Measurements from ENCODE around the gene LILRB2.
"Not testable (repeated sequence)": the region's sequence is repeated elsewhere in the genome, so short reads cannot be mapped to it uniquely, and the experiment has no call there.

Gene LILRB2

GRCh38 chr19:54302257-54302656, 21.3 kb upstream of the LILRB2 start:
- no peak for DNase-seq

DNA sequence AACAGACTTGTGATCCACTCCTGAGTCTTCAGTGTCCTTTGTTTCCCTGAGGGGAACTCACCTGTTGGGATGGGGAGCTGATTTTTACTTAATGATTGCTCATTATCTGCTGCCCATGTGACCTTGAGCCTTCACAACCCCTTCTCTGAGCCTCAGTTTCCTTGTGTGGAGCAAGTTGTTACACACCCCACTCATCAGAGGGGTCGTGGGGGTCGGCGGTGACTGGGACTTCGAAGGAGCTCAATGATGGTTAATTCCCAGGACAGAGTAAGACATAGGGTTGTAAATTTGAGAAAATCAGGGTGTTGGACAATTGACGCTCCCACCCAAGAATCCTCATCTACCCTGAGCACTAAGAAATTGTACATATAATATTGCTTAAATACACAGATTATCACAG, 18.6 kb upstream of the LILRB2 start:
- DNase-seq = no peak

GRCh38 chr19:54299126-54299498, 18.2 kb upstream of the LILRB2 start:
- DNase-seq = no peak

DNA sequence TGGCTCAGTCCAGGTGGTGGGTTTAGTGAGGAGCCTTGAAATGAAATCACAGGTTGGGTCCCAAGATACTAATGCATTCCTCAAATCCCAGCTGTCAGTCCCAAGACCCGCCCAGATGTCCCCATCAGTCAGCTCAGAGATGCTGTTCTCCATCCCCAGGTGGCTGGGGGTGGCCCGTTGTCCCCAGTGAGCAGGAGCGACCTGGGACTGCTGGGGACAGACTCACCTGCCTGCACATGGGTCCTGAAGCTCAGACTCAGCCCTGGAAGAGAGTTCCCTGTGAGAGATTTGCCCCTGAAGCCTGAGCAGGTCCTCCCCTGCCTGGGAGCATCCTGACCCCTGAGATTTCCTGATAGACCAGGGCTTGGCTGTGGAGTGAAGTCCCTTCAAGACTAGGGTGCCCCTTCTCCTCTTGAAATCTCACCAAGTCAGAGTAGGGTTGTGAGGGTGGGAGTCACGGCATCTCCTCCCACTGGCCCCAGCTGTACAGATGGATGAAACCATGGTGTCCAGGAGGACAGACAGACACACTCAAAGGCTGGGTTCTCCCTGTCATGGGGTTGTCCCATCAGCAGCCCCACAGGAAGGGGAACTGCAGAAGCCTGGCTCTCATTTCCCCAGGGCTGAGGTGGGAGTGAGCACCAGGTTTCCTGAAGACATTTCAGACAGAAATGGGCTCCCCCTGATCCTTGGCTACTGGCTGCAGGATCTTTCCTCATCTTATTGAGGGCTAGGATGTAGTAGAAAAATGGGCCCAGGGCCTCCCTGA, 17.6 kb upstream of the LILRB2 start:
- no peak for DNase-seq

DNA sequence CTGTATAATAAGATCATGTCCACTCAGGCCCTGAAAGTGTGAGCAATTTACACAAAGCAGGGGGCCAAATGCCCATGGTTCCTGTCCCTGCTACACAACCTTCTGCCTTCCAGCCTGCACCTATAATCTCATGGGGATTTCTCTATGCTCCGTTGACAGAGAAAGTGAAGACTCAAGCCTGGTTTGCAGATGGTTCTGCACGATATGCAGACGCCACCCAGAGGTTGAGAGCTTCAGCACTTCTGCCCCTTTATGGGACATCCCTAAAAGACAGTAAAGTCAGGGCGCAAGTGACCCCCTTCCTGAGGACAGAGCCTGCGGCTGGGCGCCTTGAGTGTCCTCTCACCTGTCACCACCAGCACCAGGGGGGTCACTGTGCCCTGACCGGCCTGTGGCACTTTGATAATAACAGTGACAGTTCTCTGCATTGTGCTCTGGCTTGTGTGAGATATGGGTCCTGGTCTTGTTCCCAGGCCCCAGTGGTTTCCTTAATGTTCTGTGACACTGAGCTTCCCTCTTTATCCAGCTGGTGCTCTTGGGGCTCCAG, 16.9 kb upstream of the LILRB2 start:
- DNase-seq = no peak

DNA sequence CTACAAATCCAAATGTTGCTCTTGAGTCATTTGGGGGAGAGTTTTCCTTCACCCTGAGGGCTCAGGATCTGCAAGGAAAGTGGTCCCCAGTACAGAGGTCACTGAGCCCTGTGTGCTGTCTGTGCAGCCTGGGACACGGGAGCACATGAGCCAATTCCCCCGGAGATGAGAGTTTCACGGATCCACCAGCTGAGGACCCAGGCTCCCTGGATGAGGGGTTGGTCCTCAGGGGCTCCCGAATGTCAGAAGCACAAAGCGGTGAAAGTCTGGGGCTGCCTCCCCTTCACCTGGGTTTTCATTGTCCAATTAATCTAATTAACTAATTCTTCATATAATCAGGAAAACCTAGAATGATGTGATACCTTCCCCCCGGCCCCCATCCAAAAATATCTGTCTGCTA, 13.6 kb upstream of the LILRB2 start:
- DNase-seq = no peak

GRCh38 chr19:54289160-54289559, 8.2 kb upstream of the LILRB2 start:
- not testable (repeated sequence) for DNase-seq

DNA sequence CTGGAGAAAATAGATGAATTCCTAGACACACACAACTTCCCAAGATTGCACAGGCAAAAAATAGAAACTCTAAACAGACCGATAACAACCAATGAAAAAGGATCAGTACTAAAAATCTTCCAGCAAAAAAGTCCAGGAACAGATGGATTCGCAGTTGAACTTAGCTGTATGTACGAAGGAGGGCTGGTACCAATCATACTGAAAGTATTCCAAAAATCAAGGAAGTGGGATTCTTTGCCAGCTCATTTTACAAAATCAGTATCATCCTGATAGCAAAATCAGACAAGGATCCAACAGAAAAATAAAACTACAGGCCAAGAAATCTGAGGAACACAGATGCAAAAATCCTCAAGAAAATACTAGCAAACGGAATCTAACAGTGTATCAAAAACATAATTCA, 6.5 kb upstream of the LILRB2 start:
- no peak for DNase-seq

DNA sequence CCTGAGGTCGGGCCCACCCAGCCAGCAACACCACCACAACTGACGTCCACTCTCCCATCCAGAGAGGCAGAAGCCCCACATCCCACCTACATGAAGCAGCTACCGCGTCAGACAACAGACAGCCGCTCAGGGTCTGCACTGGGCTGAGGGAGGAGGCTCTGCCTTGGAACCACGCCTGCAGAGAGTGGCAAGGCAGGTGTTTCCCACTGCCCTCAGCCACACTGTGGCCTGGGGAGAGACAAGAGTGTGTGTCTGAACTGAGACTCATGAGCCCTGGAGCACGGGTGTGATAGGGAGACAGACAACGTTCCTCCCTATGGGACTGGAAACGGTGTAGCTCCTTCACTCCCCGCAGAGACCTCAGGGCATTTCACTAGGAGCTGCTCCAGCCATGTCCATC, 5.4 kb upstream of the LILRB2 start:
- not testable (repeated sequence) for DNase-seq

- peak; percentile 48 for DNase-seq
These were observed 4.6 kb upstream of the LILRB2 start for GRCh38 chr19:54285427-54286056.

DNA sequence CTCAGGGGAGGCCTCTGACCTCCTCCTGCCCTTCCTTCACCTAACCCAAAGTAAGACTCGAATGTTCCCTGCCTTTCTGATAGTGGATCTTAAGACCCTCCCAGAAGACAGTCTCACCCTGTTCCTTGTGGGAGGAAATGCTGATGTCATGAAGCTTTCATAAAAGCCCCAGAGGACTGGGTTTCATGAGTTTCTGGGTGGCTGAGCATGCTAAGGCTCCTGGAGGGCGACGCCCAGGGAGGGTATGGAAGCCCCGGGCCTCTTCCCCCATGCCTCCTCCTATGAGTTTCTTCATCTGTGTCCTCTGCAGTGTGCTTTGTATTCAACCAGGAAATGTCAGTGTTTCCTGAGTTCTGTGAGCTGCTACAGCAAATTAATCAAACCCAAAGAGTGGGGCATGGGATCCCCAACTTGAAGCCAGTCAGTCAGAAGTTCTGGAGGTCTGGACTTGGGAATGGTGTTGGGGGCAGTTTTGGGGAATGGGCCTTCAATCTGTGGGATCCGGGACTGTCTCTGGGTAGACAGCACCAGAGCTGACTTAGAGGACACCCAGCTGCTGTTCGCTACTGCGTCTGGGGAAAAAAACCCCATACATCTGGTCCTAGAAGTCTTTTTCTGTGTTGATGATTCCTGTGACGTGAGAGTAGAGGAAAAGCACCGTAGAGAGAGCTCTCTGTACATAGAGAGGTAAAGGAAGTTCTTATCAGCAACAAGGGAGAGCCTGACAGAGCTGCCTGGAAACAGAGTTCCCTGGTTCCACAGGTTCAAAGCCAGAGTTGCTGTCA, 2.0 kb upstream of the LILRB2 start:
- DNase-seq = no peak

DNA sequence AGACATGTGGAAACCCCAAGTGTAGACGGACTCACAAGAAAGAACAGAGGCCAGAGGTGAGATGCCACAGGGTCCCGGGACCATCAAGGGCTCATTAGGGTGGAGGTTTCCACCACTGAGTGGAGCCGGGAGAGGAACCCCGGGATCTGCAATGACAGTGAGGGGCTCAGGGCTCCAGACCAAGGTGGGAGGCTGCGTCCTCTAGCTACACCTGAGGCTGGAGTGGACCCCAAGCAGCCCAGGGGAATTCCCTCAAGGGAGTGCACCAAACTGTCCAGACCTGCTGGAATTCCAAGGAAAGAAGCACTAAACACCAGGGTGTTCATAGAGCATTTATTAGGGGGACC, 792 bp upstream of the LILRB2 start:
- DNase-seq = not testable (repeated sequence)

- not testable (repeated sequence) for DNase-seq
These were observed 469 bp downstream of the LILRB2 start for GRCh38 chr19:54280441-54280840.

- not testable (repeated sequence) for DNase-seq
These were observed 885 bp downstream of the LILRB2 start for GRCh38 chr19:54280025-54280424.

DNA sequence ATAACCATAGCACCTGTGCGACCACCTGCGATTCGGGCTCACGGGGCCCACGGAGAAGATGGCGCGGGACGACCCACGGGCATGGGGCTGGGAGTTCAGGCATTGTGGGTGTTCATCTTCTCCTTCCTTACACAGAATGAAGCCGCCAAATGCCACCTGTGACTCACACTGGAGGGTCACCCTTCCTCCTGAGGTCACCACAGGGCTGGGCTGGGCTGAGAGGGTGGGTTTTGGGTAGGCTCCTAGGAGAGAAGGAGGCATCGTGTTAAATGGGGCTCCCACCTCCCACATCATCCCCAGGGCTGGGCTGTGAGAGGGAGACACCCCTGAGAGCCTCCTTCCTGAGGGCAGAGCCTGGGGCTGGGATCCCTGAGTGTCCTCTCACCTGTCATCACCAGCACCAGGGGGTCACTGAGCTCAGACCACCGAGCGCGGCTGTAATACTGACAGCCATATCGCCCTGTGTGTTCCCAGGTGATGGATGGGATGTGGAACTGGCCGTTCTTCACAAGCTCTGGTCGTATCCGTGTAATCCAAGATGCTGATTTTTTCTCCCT, 1.4 kb downstream of the LILRB2 start:
- DNase-seq = no peak

- DNase-seq = not testable (repeated sequence)
These were observed 2.2 kb downstream of the LILRB2 start for GRCh38 chr19:54278571-54279195.

- DNase-seq = not testable (repeated sequence)
These were observed 2.9 kb downstream of the LILRB2 start for GRCh38 chr19:54278056-54278455.

GRCh38 chr19:54277111-54277615, 3.7 kb downstream of the LILRB2 start:
- not testable (repeated sequence) for DNase-seq

GRCh38 chr19:54275951-54276350, 5.0 kb downstream of the LILRB2 start:
- no peak for DNase-seq

GRCh38 chr19:54274516-54274915, 6.4 kb downstream of the LILRB2 start:
- DNase-seq = not testable (repeated sequence)

- no peak for DNase-seq
These were observed 7.1 kb downstream of the LILRB2 start for GRCh38 chr19:54273821-54274220.

- DNase-seq = not testable (repeated sequence)
These were observed 8.7 kb downstream of the LILRB2 start for GRCh38 chr19:54272181-54272580.
